Left renal cortex interstitium (tissue), 4 donors: Measurements from ENCODE around the gene ITPRID1. TPM values are rescaled to one million over a fixed set of nuclear protein-coding genes. Genes with fewer than 3 reads are reported as not detected.

Experiments
- DNase-seq, 4 donors: peaks; one replicate each; pipeline ENCODE4 v3.0.0-alpha.2; 2013; ENCODE audit warnings: low read depth in 4 of 4, low spot score in 2 of 4, missing footprints in 1 of 4
- polyA plus RNA-seq, 4 donors: library from polyadenylated mRNA; unstranded; fragments of 120-200 nt; gene quantifications; one replicate each; pipeline ENCODE4 v1.2.1, GENCODE V29; 2013; ENCODE audit not compliant: insufficient read length in 4 of 4

The ITPRID1 gene
- polyA plus RNA-seq, 4 donors, result 0.04 to 0.06 TPM; not detected in 2

GRCh38 chr7:31603046-31603445 is 89.2 kb downstream of the ITPRID1 start:
- DNase-seq, result no peak

GRCh38 chr7:31613604-31614003 is 99.7 kb downstream of the ITPRID1 start:
- no peak for DNase-seq

- DNase-seq, result no peak
Observed at GRCh38 chr7:31633467-31633866, 119.6 kb downstream of the ITPRID1 start.

DNA sequence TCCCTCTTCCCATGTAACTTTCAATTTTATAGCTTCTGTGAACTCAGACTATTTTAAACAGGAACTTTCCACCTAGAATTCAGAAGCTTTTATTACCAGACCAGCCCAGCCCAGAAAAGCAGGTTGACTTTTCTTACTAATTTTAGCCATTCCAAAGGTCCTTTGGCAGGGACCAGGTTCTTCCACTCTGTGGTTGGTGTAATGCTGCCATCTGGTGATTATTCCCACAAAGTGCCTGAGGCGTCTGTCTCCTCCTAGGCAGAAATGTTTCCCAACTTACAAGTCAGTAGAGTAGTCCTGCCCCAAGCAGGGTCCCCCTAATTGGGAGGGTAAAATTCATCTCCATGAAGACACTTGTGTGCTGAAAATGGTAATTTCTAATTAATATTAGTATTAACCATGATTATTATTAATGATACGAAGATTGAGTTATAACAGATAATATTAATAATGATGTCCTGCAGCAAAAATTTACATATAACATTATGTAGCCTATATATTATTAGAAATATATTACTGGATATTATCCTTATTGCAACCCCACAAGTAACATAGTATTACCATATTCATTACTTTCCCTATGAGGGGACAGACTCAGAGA is 120.1 kb downstream of the ITPRID1 start:
- DNase-seq, result peak; percentile 11 to 58 (median 34)

GRCh38 chr7:31640381-31640780 is 126.5 kb downstream of the ITPRID1 start:
- DNase-seq, result no peak

- DNase-seq, result no peak
Observed at GRCh38 chr7:31642681-31643115, 128.8 kb downstream of the ITPRID1 start.

- DNase-seq, result no peak
Observed at GRCh38 chr7:31646942-31647341, 133.1 kb downstream of the ITPRID1 start.

DNA sequence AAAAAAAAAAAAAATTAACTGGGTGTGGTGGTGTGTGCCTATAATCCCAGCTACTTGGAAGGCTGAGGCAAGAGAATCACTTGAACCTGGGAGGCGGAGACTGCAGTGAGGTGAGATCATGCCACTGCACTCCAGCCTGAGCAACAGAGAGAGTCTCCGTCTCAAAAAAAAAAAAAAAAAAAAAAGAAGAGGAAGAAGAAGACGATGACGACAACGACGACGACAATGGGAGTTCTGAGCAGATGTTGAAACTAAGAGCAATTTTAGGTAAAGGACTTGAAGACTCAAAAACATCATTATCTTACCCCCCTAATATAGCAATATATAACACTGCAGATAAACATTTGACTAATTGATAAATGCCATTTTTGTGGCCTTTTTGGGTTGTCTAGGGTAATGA is 133.6 kb downstream of the ITPRID1 start:
- DNase-seq, result no peak

GRCh38 chr7:31648288-31648687 is 134.4 kb downstream of the ITPRID1 start:
- no peak for DNase-seq

DNA sequence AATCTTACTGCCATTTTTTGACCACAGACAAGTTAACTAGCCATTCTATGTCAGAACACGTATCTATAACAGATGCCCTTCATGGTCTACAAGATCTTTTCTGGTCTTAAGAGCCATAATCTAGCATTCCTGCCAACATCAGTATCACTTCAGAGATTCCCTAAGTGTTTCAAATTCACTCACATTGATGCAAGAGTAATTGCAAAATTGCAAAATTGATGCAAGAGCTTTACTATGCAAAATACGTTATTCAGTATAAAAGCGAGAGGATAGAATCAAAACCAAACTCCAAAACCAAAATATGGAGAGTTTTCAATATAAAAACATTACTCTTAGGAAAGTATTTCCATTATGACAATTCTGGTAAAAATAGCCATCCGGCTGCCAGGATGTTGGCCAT is 135.0 kb downstream of the ITPRID1 start:
- DNase-seq, result no peak

DNA sequence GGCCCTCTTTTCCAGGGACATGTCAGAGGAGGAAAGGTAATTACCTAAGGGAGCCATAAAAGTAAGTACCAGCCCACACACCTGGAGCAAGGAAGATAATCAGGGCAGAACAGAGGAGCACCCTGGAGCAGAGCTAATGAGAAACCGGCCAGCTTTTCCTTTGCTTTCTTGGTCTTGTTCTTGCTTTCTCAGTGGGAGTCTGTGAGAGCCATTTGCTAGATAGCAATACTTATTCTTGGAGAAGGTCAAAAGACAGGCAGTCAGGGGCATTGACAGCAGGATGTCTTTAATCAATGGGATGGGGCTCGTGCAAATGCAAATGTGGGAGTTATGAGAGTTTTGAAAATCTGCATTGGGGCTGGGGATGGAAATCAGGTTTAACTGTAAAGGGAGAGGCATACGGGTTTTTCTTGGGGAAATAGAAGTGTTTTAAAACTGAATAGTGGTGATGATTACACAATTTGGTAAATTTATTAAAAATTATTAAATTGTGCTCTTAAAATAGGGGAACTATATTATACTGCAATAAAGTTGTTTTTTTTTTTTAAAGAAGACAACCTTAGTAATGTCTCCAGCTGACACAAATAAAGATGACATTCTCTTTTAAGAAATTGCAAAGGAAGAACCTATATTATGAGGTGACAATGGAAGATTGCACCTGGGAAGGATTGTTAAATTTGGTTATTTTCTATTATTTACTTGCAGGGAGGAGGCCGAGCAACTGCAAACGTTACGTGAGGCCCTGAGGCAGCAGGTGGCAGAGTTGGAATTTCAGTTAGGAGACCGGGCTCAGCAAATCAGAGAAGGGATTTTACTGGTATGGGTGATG is 137.6 kb downstream of the ITPRID1 start:
- DNase-seq, result no peak

GRCh38 chr7:31652063-31652326 is 138.1 kb downstream of the ITPRID1 start:
- no peak for DNase-seq

GRCh38 chr7:31663072-31663471 is 149.2 kb downstream of the ITPRID1 start:
- DNase-seq, result no peak

DNA sequence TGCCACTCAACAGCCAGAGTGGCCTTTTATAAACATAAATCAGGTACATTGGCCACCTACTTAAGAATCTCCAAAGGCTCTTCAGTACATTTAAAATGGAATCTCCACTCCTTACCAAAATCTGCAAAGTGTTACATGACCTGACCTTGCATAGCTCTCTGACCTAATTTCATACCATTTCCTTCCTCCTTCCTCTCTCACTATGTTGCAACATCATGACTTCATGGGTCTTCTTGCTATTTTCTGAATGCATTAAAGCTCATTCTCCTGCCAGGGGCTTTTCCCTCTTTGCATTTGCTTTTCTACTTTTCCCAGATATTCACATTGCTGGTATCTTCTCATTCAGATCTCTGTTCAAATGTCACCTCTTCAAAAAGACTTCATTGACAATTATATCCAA is 151.0 kb downstream of the ITPRID1 start:
- no peak for DNase-seq

DNA sequence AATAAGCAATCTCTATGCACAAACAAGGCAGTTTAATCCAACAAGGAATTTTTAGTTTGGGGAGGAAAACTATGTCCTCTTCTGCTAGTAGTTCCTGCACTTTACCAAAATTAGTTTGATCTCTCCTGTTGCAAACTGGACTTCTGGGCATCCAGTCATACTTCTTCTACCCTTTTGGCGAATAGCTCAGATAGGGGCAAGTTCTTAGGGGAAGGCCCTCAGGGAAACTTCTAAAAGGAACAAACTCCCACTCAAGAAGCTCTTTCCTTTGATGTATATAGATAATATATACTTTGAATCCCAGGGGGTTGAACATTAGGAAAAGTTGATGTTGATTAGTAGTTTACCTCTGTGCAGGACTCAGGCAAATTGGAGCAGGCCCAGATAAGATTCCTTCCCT is 151.7 kb downstream of the ITPRID1 start:
- DNase-seq, result no peak

- no peak for DNase-seq
Observed at GRCh38 chr7:31669461-31669860, 155.6 kb downstream of the ITPRID1 start.

- DNase-seq, result no peak
Observed at GRCh38 chr7:31679574-31680305, 165.8 kb downstream of the ITPRID1 start.

DNA sequence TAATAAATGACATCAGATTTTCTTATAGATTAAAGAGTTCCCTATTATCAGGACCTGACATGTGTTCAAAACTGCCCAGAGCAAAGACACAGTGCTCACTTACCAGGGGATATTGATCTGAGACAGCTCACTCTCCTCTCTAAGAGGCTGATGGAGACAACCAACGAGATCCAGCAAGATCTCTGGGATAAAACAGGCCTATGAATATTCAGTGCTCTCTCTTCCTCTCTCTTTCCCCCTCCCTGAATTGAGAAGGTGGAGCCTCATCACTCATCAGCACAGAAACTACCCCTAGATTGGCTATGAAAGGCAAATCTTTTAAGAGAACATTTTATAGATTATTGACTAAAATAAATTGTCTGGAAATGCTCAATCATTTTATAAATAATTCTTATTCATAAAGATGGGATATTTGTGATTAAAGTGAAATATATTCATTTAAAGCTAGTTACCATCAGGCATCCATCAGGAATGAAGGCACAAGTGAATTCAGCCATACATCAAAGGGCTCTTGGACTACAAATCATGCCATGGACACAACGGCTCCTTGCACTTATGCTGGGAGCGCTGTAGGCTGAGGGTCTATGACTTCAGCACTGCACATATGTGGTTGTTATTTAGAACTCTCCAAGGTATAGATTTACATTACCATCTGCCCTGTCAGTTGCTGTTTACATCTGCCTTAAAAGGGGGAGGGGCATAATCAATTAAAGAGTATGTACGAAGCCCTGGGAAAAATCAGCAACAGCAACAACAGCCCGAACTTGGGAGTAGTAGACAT is 169.7 kb downstream of the ITPRID1 start:
- no peak for DNase-seq

DNA sequence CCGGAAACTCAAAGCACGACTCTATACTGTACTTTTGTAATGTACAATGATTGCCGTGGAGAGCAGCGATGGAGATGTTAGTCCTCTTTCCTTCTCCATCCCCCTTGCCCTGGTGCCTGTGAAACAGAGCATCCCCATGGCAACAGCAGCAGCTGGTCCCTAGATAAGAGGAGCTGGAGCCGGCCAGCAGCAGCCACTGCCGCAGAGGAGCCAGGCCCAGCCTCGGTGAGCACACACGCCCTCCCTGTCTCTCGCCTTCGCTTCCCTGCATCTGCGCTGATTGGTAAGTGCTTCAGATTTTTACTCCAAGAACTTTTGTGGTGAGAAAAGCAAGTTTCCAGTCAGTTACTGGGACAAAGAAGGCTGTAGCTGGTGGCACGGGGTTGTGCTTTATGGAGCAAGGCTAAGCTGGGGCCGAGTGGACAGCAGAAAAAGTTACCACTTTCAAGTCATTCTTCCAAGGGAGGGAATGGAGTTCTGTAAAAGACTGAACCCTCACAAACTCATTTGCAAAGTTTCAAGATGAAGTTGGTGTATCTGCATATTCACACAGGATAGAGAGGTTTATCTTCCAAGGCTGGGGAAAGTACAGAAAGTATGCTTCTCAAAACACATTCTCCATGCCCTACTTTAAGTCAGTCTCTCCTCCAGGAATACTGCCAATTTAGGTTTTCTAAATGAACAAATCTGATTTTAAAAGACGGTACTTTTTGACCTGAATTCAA is 173.3 kb downstream of the ITPRID1 start, which contains the start of gene PPP1R17:
TSS of gene PPP1R17 (plus strand) at position 192 of the 725 bp plus-strand sequence. CDS start 5,227 bp downstream, outside the sequence.
- no peak for DNase-seq

GRCh38 chr7:31688372-31688771 is 174.5 kb downstream of the ITPRID1 start:
- no peak for DNase-seq
